ENCODE measurements around the gene CAMTA1. TPM values are rescaled to one million over a fixed set of nuclear protein-coding genes. Genes with fewer than 3 reads are reported as not detected.

CAMTA1 gene
- total RNA-seq, 4 donors from 2014 or later: 45.3 to 68.9 (median 62.0) TPM

- TF ChIP-seq CTCF (IDR thresholded peaks at IDR 0.05): no peak
- no peak for ATAC-seq (ENCODE audit: low FRiP score)
Observed at GRCh38 chr1:7510389-7510931, 725.2 kb downstream of the CAMTA1 start.

GRCh38 chr1:7511381-7511780, 726.1 kb downstream of the CAMTA1 start:
- no peak for DNase-seq (ENCODE audit: low spot score)
- TF ChIP-seq CTCF (IDR thresholded peaks at IDR 0.05): no peak
- no peak for ATAC-seq (ENCODE audit: low FRiP score)

More at GRCh38 chr1:7510389-7510931, 725.2 kb downstream of the CAMTA1 start:
- no peak for DNase-seq (ENCODE audit: low spot score)

GRCh38 chr1:7513081-7513480, 727.8 kb downstream of the CAMTA1 start:
- DNase-seq (ENCODE audit: low spot score): no peak
- no peak for TF ChIP-seq CTCF (IDR thresholded peaks at IDR 0.05)
- ATAC-seq (ENCODE audit: low FRiP score): no peak

- ATAC-seq (ENCODE audit: low FRiP score) (no peak), DNase-seq (ENCODE audit: low spot score) (no peak)
- TF ChIP-seq CTCF (IDR thresholded peaks at IDR 0.05): no peak
Observed at GRCh38 chr1:7515175-7515574, 729.9 kb downstream of the CAMTA1 start.

GRCh38 chr1:7515904-7516303, 730.6 kb downstream of the CAMTA1 start:
- no peak for ATAC-seq (ENCODE audit: low FRiP score)
- TF ChIP-seq CTCF (IDR thresholded peaks at IDR 0.05): no peak
- DNase-seq (ENCODE audit: low spot score): no peak

- no peak for DNase-seq (ENCODE audit: low spot score)
- TF ChIP-seq CTCF (IDR thresholded peaks at IDR 0.05): no peak
- no peak for ATAC-seq (ENCODE audit: low FRiP score)
Observed at GRCh38 chr1:7516341-7516740, 731.1 kb downstream of the CAMTA1 start.

- ATAC-seq (ENCODE audit: low FRiP score) (no peak), DNase-seq (ENCODE audit: low spot score) (no peak)
- no peak for TF ChIP-seq CTCF (IDR thresholded peaks at IDR 0.05)
Observed at GRCh38 chr1:7516929-7517328, 731.7 kb downstream of the CAMTA1 start.

Data from omental fat pad (tissue), 4 donors.